Endothelial cell (in vitro differentiated cells): ENCODE results near the gene CHAD. TPM values are rescaled to one million over a fixed set of nuclear protein-coding genes. Genes with fewer than 3 reads are reported as not detected.

ENCODE experiments used
- DNase-seq: peaks from one replicate; pipeline ENCODE4 v3.0.0; 2021; ENCODE audit warnings: low spot score
- H3K27ac Mint-ChIP-seq: one replicate; pipeline ENCODE4 v1.8.0; 2021; ENCODE audit warnings: mixed read lengths, inconsistent platforms; ENCODE audit not compliant: unreplicated experiment
- H3K27me3 Mint-ChIP-seq: one replicate; pipeline ENCODE4 v1.8.0; 2021; ENCODE audit warnings: mild to moderate bottlenecking, moderate library complexity, mixed read lengths, inconsistent platforms; ENCODE audit not compliant: unreplicated experiment
- H3K36me3 Mint-ChIP-seq: one replicate; pipeline ENCODE4 v1.8.0; 2021; ENCODE audit warnings: mild to moderate bottlenecking, low read depth, mixed read lengths, inconsistent platforms; ENCODE audit not compliant: unreplicated experiment
- H3K4me1 Mint-ChIP-seq: one replicate; pipeline ENCODE4 v1.8.0; 2021; ENCODE audit warnings: mild to moderate bottlenecking, mixed read lengths, inconsistent platforms; ENCODE audit not compliant: unreplicated experiment
- H3K4me3 Mint-ChIP-seq: one replicate; pipeline ENCODE4 v1.8.0; 2021; ENCODE audit warnings: mild to moderate bottlenecking, mixed read lengths, inconsistent platforms; ENCODE audit not compliant: unreplicated experiment
- H3K9me3 Mint-ChIP-seq: one replicate; pipeline ENCODE4 v1.8.0; 2021; ENCODE audit warnings: mixed read lengths, inconsistent platforms; ENCODE audit not compliant: unreplicated experiment
- total RNA-seq: library from RNA; stranded (reverse); fragmentation: NEBNext Ultra II Directional; extraction: Animal tissue kit (Norgen Biotek cat#: 25700); gene quantifications from one replicate; pipeline ENCODE4 v1.2.1, GENCODE V29; 2021; ENCODE audit not compliant: unreplicated experiment
- TF ChIP-seq, protein P1 (sequence below): fragments of 200-600 bp; sonication (generic); IDR thresholded peaks from one replicate; pipeline ENCODE4 v1.5.0; 2021; ENCODE audit warnings: antibody characterized with exemption; ENCODE audit not compliant: unreplicated experiment

CHAD gene
- total RNA-seq, 1 donor from 2014 or later, result not detected

DNA sequence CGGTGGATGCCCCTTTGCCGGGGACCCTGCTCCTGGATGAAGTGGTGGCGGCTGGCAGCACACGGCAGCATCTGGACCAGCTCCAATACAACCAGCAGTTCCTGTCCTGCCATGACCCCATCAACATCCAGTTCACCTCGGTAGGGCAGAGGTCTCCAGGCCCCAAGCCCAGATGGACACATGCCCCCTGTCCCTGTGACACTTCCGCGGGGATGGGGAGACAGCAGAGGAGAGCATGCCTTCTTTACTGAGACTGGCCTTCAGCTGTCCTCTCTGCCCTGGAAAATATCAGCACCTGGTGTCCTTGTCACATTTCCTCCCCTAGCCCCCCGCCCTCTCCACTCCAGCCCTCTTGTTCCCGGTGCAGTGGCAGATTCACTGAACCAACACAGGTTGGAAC, 6.2 kb downstream of the CHAD start:
- no peak overlapping the region for H3K4me3 Mint-ChIP-seq
- TF ChIP-seq, protein P1, sequence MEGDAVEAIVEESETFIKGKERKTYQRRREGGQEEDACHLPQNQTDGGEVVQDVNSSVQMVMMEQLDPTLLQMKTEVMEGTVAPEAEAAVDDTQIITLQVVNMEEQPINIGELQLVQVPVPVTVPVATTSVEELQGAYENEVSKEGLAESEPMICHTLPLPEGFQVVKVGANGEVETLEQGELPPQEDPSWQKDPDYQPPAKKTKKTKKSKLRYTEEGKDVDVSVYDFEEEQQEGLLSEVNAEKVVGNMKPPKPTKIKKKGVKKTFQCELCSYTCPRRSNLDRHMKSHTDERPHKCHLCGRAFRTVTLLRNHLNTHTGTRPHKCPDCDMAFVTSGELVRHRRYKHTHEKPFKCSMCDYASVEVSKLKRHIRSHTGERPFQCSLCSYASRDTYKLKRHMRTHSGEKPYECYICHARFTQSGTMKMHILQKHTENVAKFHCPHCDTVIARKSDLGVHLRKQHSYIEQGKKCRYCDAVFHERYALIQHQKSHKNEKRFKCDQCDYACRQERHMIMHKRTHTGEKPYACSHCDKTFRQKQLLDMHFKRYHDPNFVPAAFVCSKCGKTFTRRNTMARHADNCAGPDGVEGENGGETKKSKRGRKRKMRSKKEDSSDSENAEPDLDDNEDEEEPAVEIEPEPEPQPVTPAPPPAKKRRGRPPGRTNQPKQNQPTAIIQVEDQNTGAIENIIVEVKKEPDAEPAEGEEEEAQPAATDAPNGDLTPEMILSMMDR, result no peak
- peaks cover 4% of the 10 kb centered on the region for H3K4me1 Mint-ChIP-seq
- peaks cover 12% of the 10 kb centered on the region for H3K27me3 Mint-ChIP-seq
- no peak for DNase-seq
- H3K9me3 Mint-ChIP-seq, result no peaks in the 10 kb centered on the region
- H3K27ac Mint-ChIP-seq, result no peak overlapping the region
- peaks cover 10% of the 10 kb centered on the region for H3K36me3 Mint-ChIP-seq

DNA sequence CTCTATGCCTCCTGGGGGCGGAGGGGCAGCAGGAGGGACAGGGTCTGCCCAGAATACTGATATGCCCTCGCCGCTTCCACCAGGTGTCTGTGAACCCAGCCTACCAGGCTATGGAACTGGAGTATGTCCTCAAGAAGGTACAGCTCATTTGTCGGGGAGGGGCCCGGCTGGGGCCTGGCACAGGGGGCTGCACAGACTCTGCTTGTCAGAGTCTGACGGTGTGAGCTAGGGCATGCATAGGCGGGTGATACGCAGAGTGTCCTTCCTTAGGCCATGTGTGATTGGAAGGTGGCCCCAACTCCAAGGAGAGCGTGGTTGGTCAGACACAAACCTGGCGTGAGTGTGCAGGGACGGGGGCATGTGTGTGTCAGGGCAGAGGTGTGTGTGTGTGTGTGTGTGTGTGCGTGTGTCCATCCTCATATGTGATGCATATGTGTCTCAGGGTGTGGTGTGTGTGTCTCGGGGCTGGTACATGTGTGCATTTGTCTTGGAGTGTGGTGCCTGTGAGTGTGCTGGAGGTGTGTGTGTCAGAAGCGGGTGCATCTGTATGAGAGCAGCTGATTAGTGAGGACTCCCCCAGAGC, 7.0 kb downstream of the CHAD start:
- Mint-ChIP-seq H3K27me3 (peaks cover 9% of the 10 kb centered on the region), H3K36me3 (peaks cover 10% of the 10 kb centered on the region), H3K9me3 (no peaks in the 10 kb centered on the region), H3K4me3 (no peak overlapping the region), H3K27ac (no peak overlapping the region), H3K4me1 (peaks cover 4% of the 10 kb centered on the region)
- no peak for DNase-seq
- TF ChIP-seq, protein P1, result no peak

DNA sequence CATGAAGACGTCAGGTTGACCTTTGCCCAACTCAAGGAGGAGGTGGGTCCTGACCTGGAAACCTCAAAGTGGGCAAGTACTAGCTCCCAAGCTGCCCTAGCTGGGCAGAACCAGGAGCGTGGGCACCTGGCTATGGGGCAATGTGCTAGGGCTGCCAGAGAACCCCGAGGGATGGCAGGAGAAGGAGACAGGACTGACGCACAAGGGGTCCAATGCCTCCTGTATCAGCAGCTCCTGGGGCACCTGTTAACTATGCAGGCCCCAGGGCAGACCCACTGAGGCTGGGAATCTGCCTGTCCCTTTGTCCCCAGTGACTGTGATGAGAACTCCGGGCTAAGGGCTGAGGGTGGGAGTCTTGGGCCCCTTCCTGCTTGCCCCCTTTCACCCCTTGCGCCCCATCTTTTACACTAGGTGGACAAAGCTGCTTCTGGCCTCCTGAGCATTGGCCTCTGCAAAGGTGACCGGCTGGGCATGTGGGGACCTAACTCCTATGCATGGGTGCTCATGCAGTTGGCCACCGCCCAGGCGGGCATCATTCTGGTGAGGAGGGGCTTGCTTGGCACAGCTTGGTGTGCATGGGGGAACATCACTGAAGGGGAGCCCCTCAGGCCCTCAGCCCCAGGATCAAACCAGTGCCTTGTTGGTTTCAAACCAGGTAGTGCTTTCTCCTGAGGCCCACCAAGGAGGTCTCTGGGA, 7.7 kb downstream of the CHAD start:
- peaks cover 4% of the 10 kb centered on the region for H3K4me1 Mint-ChIP-seq
- no peak overlapping the region for H3K27ac Mint-ChIP-seq
- H3K4me3 Mint-ChIP-seq, result no peak overlapping the region
- H3K27me3 Mint-ChIP-seq, result peaks cover 7% of the 10 kb centered on the region
- DNase-seq, result no peak
- no peaks in the 10 kb centered on the region for H3K9me3 Mint-ChIP-seq
- peaks cover 10% of the 10 kb centered on the region for H3K36me3 Mint-ChIP-seq
- TF ChIP-seq, protein P1, result no peak

DNA sequence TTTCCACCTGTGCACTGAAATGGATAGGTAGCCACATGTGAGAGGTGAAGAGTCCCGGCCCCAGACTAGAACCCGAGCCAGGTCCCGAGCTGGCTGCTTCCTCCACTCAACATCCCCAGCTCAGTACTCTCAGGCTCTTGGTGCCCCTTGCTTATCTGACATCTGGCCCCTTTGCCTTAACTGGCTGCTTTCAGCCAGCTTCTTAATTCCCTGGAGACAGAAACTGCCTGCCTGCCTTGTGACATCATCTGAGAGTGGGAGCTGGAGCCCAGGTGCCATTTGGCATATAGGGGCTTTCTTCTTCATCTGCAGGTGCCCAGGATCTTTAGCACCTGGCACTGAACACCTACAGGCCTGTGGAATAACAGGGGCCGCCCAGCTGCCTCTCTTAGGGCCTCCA, 8.9 kb downstream of the CHAD start:
- DNase-seq, result no peak
- Mint-ChIP-seq H3K4me1 (peaks cover 6% of the 10 kb centered on the region), H3K4me3 (no peak overlapping the region), H3K36me3 (peaks cover 10% of the 10 kb centered on the region), H3K27me3 (peaks cover 4% of the 10 kb centered on the region), H3K9me3 (no peaks in the 10 kb centered on the region), H3K27ac (no peak overlapping the region)
- TF ChIP-seq, protein P1, result no peak
